IMR-90 (cell line): ENCODE results near the gene TMPRSS6. TPM values are rescaled to one million over a fixed set of nuclear protein-coding genes. Genes with fewer than 3 reads are reported as not detected.

ENCODE experiments used
- ATAC-seq: fragments of 200-7000 bp; cut with Tn5 transposase; 2 replicates; pipeline ENCODE4 v1.9.1; 2020; ENCODE audit warnings: low read depth, mild to moderate bottlenecking, moderate library complexity
- BruUV-seq: library from RNA; stranded (reverse); fragments of 400-500 nt; replicated peaks from 2 replicates; lab custom pipeline; 2021; lab: Mats Ljungman, UMichigan
- CTCF ChIA-PET: fragments of 300-600 bp; formaldehyde crosslinking; extraction: SDS; loops from one replicate; lab custom pipeline; 2021; ENCODE audit warnings: antibody characterized with exemption; lab: Yijun Ruan, JAX
- POLR2A ChIA-PET: fragments of 300-600 bp; sonication (Branson Sonifier 250); formaldehyde crosslinking; loops from one replicate; lab custom pipeline; 2022; ENCODE audit warnings: antibody characterized with exemption; ENCODE audit not compliant: unreplicated experiment; lab: Charles Lee
- DNase-seq: peaks from one replicate; pipeline ENCODE4 v3.0.0; 2013
- H2AFZ ChIP-seq: replicated peaks from 2 replicates; pipeline ENCODE3; 2013; ENCODE audit warnings: low read length, mild to moderate bottlenecking; ENCODE audit not compliant: poor library complexity
- H2AK5ac ChIP-seq: 2 replicates; pipeline ENCODE4 v1.6.1; 2013; ENCODE audit warnings: low read depth, low read length, inconsistent platforms
- H2AK9ac ChIP-seq: replicated peaks from 2 replicates; pipeline ENCODE3; 2013; ENCODE audit warnings: mild to moderate bottlenecking, low read depth, low read length, moderate library complexity; ENCODE audit not compliant: poor library complexity
- H2BK120ac ChIP-seq: 2 replicates; pipeline ENCODE4 v1.6.1; 2013; ENCODE audit warnings: low read depth, low read length, inconsistent platforms
- H2BK15ac ChIP-seq: 3 replicates; pipeline ENCODE4 v1.6.1; 2013; ENCODE audit warnings: low read depth, low read length, inconsistent platforms
- H2BK20ac ChIP-seq: 2 replicates; pipeline ENCODE4 v1.6.1; 2013; ENCODE audit warnings: low read depth, mild to moderate bottlenecking, inconsistent platforms, low read length, moderate library complexity
- H2BK5ac ChIP-seq: 2 replicates; pipeline ENCODE4 v1.6.1; 2013; ENCODE audit warnings: mild to moderate bottlenecking, low read depth, low read length, inconsistent platforms; ENCODE audit not compliant: poor library complexity, severe bottlenecking
- H3K14ac ChIP-seq: replicated peaks from 2 replicates; pipeline ENCODE4 v1.6.1; 2013; ENCODE audit warnings: low read depth, low read length, inconsistent platforms
- H3K18ac ChIP-seq: 2 replicates; pipeline ENCODE4 v1.6.1; 2013; ENCODE audit warnings: low read depth, low read length, control low read depth
- H3K23ac ChIP-seq: 2 replicates; pipeline ENCODE4 v1.6.1; 2013; ENCODE audit warnings: low read depth, low read length, inconsistent platforms
- H3K27ac ChIP-seq: 2 replicates; pipeline ENCODE4 v1.5.1; 2013; ENCODE audit warnings: mild to moderate bottlenecking, control low read depth, low read length; ENCODE audit not compliant: insufficient read depth
- H3K27me3 ChIP-seq: 2 replicates; pipeline ENCODE4 v1.6.1; 2013; ENCODE audit warnings: low read length; ENCODE audit not compliant: control insufficient read depth, insufficient read depth
- H3K36me3 ChIP-seq: 2 replicates; pipeline ENCODE4 v1.6.1; 2013; ENCODE audit warnings: low read length, mixed read lengths; ENCODE audit not compliant: control insufficient read depth, insufficient read depth
- H3K4ac ChIP-seq: 2 replicates; pipeline ENCODE4 v1.6.1; 2013; ENCODE audit warnings: low read depth, low read length, inconsistent platforms
- H3K4me1 ChIP-seq: 2 replicates; pipeline ENCODE4 v1.6.1; 2013; ENCODE audit warnings: low read length, mixed read lengths; ENCODE audit not compliant: control insufficient read depth, insufficient read depth
- H3K4me2 ChIP-seq: 2 replicates; pipeline ENCODE4 v1.6.1; 2013; ENCODE audit warnings: low read depth, mild to moderate bottlenecking, control low read depth, low read length, moderate library complexity
- H3K4me3 ChIP-seq: 2 replicates; pipeline ENCODE4 v1.5.1; 2013; ENCODE audit warnings: low read depth, mild to moderate bottlenecking, control low read depth, low read length, moderate library complexity; ENCODE audit not compliant: insufficient read depth
- H3K56ac ChIP-seq: 2 replicates; pipeline ENCODE4 v1.6.1; 2013; ENCODE audit warnings: low read length, inconsistent platforms; ENCODE audit not compliant: insufficient read depth; ENCODE audit errors: extremely low read depth
- H3K79me1 ChIP-seq, 2 experiments: 2 replicates each; pipeline ENCODE4 v1.6.1; 2013; ENCODE audit warnings: low read length in 2 of 2, inconsistent platforms in 1 of 2, low read depth in 1 of 2
- H3K9ac ChIP-seq: 2 replicates; pipeline ENCODE4 v1.6.1; 2013; ENCODE audit warnings: low read depth, low read length, control low read depth
- H3K9me1 ChIP-seq: 2 replicates; pipeline ENCODE4 v1.6.1; 2013; ENCODE audit warnings: low read length, inconsistent platforms; ENCODE audit not compliant: insufficient read depth
- H3K9me3 ChIP-seq: 2 replicates; pipeline ENCODE4 v1.6.1; 2013; ENCODE audit warnings: low read length; ENCODE audit not compliant: control insufficient read depth, insufficient read depth
- H4K20me1 ChIP-seq: 2 replicates; pipeline ENCODE4 v1.6.1; 2013; ENCODE audit warnings: low read length, inconsistent platforms; ENCODE audit not compliant: insufficient read depth
- H4K5ac ChIP-seq: 2 replicates; pipeline ENCODE4 v1.6.1; 2013; ENCODE audit warnings: mild to moderate bottlenecking, low read depth, low read length, control low read depth
- H4K8ac ChIP-seq, 2 experiments: 2 replicates each; pipeline ENCODE4 v1.6.1; 2013; ENCODE audit warnings: low read depth in 2 of 2, low read length in 2 of 2, control low read depth in 1 of 2, inconsistent platforms in 1 of 2
- H4K91ac ChIP-seq: 2 replicates; pipeline ENCODE4 v1.6.1; 2013; ENCODE audit warnings: low read depth, low read length, inconsistent platforms; ENCODE audit not compliant: insufficient read depth
- FOS ChIP-seq: fragments of 150-350 bp; IDR thresholded peaks from 2 replicates; pipeline ENCODE4 v1.6.1; 2016; ENCODE audit warnings: low read depth, low read length
- RCOR1 ChIP-seq: IDR thresholded peaks from 2 replicates; pipeline ENCODE4 v1.6.1; 2012; ENCODE audit warnings: mild to moderate bottlenecking, low read length, improper control_type of control experiment; ENCODE audit not compliant: insufficient replicate concordance
- RFX5 ChIP-seq: IDR thresholded peaks from 2 replicates; pipeline ENCODE4 v1.8.0; 2012; ENCODE audit warnings: low read depth, mild to moderate bottlenecking, low read length, moderate library complexity
- WGBS, 2 experiments: methylation state at CpG; one replicate each; pipeline versions ENCODE4 v1.1.5 to v1.1.7; 2013; ENCODE audit warnings: missing lambda C conversion rate in 2 of 2; ENCODE audit not compliant: insufficient read length in 1 of 2; ENCODE audit errors: extremely low coverage in 2 of 2; 5-methylcytosine and 5-hydroxymethylcytosine counted together
- dilution Hi-C: fragments of 300-500 bp; cut with HindIII; formaldehyde crosslinking; loops from one replicate; pipeline ENCODE4 v1.14.3; 2018; ENCODE audit warnings: low sequenced_read_pairs; ENCODE audit not compliant: unreplicated experiment
- in situ Hi-C: fragments of 300-500 bp; cut with MboI; formaldehyde crosslinking; loops from 3 replicates; pipeline ENCODE4 v1.14.3; 2019; ENCODE audit warnings: low sequenced_read_pairs, inconsistent platforms, mixed read lengths
- intact Hi-C: fragments of 100-400 bp; cut with micrococcal nuclease; formaldehyde crosslinking; loops from 2 replicates; pipeline ENCODE4 v1.10.0; 2022
- polyA plus RNA-seq, 3 experiments: library from polyadenylated mRNA; depleted of rRNA; stranded (reverse); fragments of >200 nt; gene quantifications; 2 replicates each; pipeline ENCODE4 v1.2.3, GENCODE V29; 2012; ENCODE audit warnings: low replicate concordance in 1 of 3
- total RNA-seq: library from RNA; depleted of rRNA; stranded (reverse); fragments of >200 nt; gene quantifications from 2 replicates; pipeline ENCODE4 v1.2.3, GENCODE V29; 2012

TMPRSS6 gene
- total and polyA plus RNA-seq, 2 of the 4 experiments (the other 2 are of a cell fraction) = not detected

DNA sequence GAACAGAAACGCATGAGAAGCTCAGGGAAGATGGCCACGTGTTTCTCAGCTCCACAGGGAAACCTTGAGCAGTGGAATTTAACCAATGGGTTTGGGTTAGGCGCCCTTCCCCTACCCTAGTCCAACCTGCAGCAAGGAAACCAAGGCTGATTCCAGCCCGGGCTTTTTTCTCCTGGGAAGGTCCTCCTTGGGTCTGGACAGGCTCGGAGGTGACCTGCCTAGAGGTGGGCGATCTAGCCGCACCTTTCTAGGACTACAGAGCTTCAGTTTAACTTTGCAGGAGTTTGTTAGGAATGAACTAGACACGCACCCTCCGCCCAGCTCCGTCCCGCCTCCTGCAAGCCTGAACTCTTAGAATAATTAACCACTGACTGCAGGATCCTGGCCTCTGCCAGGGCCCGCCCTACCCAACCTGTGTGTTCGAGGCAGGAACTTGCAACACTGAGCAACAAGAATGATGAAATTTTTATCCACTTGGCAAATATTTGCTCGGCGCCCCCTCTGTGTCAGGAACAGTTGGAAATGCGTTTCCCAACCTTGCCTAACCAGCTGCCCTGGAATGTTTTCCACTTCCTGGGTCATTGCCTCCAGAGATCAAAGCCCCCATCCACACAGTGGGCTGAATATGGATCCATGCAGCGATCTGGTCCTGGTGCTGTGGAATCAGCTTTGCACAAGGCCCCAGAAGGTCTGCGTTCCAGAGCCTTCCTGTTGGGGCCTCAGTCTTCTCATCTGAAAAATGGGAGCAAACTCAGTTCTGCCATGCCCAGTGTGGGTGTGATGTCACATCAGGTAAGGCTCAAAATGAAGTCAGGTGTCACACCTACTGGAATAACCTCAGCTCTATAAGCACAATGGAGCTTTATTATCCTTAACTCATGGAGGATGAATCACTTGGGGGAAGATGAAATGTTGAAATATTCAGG, 76.7 kb downstream of the TMPRSS6 start (continued):
- TF ChIP-seq RCOR1 (no peak), RFX5 (no peak)

DNA sequence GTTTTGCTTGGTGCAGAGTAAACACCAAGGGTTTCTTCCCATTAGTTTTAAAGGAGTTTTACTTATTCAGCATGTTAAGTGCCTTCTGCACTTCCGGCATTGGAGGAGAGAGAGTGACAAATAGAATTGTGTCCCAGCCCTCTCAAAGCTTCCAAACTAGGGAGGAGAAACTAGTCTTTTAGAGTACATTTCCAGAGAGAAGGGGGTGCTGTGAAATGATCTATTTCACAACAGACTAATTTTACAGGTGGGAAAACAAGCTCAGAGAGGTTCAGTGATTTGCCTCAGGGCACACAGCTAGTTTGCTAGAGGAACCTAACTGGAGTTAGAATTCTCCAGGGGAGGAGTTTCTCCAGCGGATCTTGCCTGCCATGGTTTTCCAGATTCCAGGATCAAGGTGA, 77.4 kb downstream of the TMPRSS6 start:
- Histone ChIP-seq H3K79me1 (no peaks in the 10 kb centered on the region; a peak in 1 of 4 replicates), H3K27me3 (peaks cover 7% of the 10 kb centered on the region), H3K56ac (no peak overlapping the region), H3K14ac (no peak overlapping the region), H3K27ac (no peak overlapping the region), H2BK20ac (no peak overlapping the region), H2AK9ac (no peak overlapping the region), H3K18ac (no peak overlapping the region), H2AFZ (no peak overlapping the region), H3K4me3 (no peak overlapping the region), H4K20me1 (no peaks in the 10 kb centered on the region), H3K23ac (no peak overlapping the region), H2BK15ac (no peak overlapping the region), H3K36me3 (peaks cover 21% of the 10 kb centered on the region), H2AK5ac (no peak overlapping the region), H3K4ac (no peak overlapping the region), H2BK5ac (no peak overlapping the region), H3K9me3 (no peaks in the 10 kb centered on the region), H4K91ac (no peak overlapping the region), H2BK120ac (no peak overlapping the region), H3K4me1 (no peaks in the 10 kb centered on the region; the same call in 1 of the 2 replicates), H3K9ac (no peak overlapping the region), H4K5ac (no peak overlapping the region), H3K4me2 (no peak overlapping the region), H3K9me1 (no peaks in the 10 kb centered on the region), H4K8ac (no peak overlapping the region)
- DNase-seq (no peak), ATAC-seq (no peak)
- ChIA-PET POLR2A (interaction anchor here (1.2 kb wide), 1 partner anchor 12 kb away, joined by 4 read pairs; no protein-coding TSS in a partner anchor), CTCF (no interaction called here)
- dilution Hi-C loops (no loop called here), intact Hi-C loops (no loop called here), in situ Hi-C loops (no loop called here)
- no TSS peak for BruUV-seq
- no peak for TF ChIP-seq FOS
- WGBS, 2 experiments = no CpG with 5 or more reads among the region's 2 CpGs
